HG03565 (cell line): ENCODE measurements around the gene SEMA4B.
"Not testable (repeated sequence)": the region's sequence is repeated elsewhere in the genome, so short reads cannot be mapped to it uniquely, and the experiment has no call there.

Source experiments
- ATAC-seq: cut with Tn5 transposase; IDR thresholded peaks from one replicate; pipeline ENCODE4 v1.9.1; 2021; ENCODE audit warnings: mild to moderate bottlenecking, moderate library complexity; ENCODE audit not compliant: unreplicated experiment

The SEMA4B gene

GRCh38 chr15:90201130-90201943, at the start of gene SEMA4B:
TSS of gene SEMA4B (plus strand) at chr15:90201330. CDS start at chr15:90201579, 249 bp downstream.
- peak; percentile 61 for ATAC-seq

- no peak for ATAC-seq
Measured at GRCh38 chr15:90151989-90152645, 49.0 kb upstream of the SEMA4B start.

GRCh38 chr15:90153658-90154057, 47.5 kb upstream of the SEMA4B start:
- no peak for ATAC-seq

- ATAC-seq = no peak
Measured at GRCh38 chr15:90154246-90154645, 46.9 kb upstream of the SEMA4B start.

GRCh38 chr15:90154861-90155626, 46.1 kb upstream of the SEMA4B start:
- ATAC-seq = no peak

- no peak for ATAC-seq
Measured at GRCh38 chr15:90159213-90159612, 41.9 kb upstream of the SEMA4B start.

GRCh38 chr15:90160781-90161727, 40.1 kb upstream of the SEMA4B start:
- ATAC-seq = no peak

GRCh38 chr15:90161950-90162361, 39.2 kb upstream of the SEMA4B start:
- ATAC-seq = peak; percentile 60

GRCh38 chr15:90162956-90163355, 38.2 kb upstream of the SEMA4B start:
- ATAC-seq = no peak

GRCh38 chr15:90164239-90164638, 36.9 kb upstream of the SEMA4B start:
- ATAC-seq = not testable (repeated sequence)

- ATAC-seq = no peak
Measured at GRCh38 chr15:90165157-90165556, 36.0 kb upstream of the SEMA4B start.

- peak; percentile 47 for ATAC-seq
Measured at GRCh38 chr15:90165659-90166489, 35.3 kb upstream of the SEMA4B start.

GRCh38 chr15:90167121-90167520, 34.0 kb upstream of the SEMA4B start:
- no peak for ATAC-seq

- no peak for ATAC-seq
Measured at GRCh38 chr15:90171623-90172022, 29.5 kb upstream of the SEMA4B start.

- no peak for ATAC-seq
Measured at GRCh38 chr15:90173372-90173771, 27.8 kb upstream of the SEMA4B start.

- no peak for ATAC-seq
Measured at GRCh38 chr15:90174140-90174875, 26.8 kb upstream of the SEMA4B start.

- no peak for ATAC-seq
Measured at GRCh38 chr15:90177012-90177411, 24.1 kb upstream of the SEMA4B start.

- ATAC-seq = no peak
Measured at GRCh38 chr15:90178468-90179435, 22.4 kb upstream of the SEMA4B start.
